H4 (cell line): ENCODE measurements around the gene UBE2Z. TPM values are rescaled to one million over a fixed set of nuclear protein-coding genes. Genes with fewer than 3 reads are reported as not detected.
"Not testable (repeated sequence)": the region's sequence is repeated elsewhere in the genome, so short reads cannot be mapped to it uniquely, and the experiment has no call there.

Source experiments
- DNase-seq: peaks from one replicate; pipeline ENCODE4 v3.0.0-alpha.2; 2015; ENCODE audit warnings: low spot score
- total RNA-seq: library from RNA; depleted of rRNA; stranded (reverse); fragments of >200 nt; shearing (Covaris generic); gene quantifications from 2 replicates; pipeline ENCODE4 v1.2.3, GENCODE V29; 2014; rRNA removed

Gene UBE2Z
- 48.2 and 60.8 TPM in 2 replicates for total RNA-seq

DNA sequence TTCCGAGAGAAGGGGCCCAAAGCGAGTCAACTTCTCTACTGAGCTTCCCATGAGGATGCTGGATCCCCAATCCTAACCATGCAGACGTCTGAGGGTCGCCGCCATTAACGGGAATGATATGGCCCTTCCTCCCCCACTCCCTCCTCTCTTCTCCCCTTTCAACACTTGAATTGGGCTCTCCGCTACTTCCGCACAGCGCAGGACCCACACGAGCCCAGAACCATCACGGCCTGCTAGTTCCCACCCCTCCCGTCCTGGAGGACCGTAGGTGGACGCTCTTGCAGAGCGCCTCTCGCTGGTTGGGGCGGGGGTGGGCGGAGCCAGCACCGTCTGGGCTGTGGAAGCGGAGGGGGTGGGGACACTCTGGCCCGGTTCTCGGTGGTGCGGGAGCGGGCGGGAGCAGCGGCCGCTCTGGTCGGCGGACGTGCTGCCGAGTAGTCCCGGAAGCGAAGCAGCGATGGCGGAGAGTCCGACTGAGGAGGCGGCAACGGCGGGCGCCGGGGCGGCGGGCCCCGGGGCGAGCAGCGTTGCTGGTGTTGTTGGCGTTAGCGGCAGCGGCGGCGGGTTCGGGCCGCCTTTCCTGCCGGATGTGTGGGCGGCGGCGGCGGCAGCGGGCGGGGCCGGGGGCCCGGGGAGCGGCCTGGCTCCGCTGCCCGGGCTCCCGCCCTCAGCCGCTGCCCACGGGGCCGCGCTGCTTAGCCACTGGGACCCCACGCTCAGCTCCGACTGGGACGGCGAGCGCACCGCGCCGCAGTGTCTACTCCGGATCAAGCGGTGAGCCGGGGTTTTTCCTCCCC, at the start of gene UBE2Z:
Gene UBE2Z (plus strand): TSS at position 361 of the 797 bp plus-strand sequence. CDS start 97 bp downstream, at position 458.
- peak; percentile 96 for DNase-seq

DNA sequence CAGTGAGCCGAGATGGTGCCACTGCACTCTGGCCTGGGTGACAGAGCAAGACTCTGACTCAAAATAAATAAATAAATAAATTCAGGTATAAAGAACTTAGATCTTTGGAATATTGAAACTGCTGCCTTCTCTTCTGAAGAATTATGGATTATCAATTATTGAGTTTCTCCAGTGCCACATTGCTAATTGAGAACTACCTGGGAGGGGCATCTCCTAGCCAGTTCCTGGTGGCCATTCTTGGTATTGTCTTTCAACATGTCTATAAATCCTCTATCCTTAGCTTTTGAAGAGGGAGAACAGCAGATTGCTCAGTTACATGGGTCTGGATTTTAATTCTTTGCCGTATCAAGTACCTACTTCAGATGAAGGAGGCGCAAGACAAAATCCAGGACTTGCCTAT, 48.2 kb upstream of the UBE2Z start:
- DNase-seq = no peak

DNA sequence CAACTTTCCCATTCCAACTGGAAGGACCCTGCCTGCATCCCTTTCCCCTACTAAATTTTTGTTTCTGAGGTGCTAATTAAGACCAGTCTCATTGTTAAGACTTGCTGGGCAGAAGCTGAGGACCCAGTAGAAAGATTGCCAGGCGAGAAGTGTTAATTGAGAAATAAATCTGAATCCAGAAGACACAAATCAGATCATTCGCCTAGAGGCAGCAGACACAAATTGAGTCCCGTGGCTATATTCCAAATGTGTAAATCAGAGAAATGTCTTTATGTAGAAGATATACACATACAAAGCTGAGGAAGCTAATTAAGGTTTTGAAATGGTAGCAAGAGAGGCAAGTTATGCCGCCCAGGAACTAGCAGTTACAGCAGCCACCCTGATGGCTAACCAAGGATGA, 47.8 kb upstream of the UBE2Z start:
- DNase-seq = no peak

DNA sequence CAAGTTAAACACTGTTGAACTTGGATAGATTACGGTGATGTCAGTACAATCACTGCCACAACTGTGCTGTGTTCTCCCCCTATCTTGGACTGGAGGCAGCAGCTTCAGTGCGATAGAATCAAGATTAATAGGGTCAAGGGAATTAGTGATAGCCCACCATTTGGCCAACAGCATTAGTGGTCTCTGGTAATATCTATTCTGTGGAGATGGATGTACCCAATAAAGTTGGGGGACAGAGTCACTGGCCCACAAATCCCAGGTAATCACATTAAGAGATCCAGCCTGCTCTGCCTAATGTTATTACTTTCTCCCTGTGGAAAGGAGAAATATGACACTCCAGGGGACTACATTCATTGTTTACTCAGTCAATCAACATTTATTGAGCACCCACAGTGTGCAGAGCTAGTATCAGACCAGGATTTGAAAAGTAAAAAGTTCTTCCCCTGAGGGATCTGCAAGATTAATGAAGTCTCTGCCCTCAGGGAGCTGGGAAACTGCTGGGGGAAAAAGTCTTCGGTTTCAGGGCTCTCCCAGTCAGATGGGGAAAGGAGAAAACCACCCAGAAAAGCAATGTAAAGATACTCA, 39.2 kb upstream of the UBE2Z start:
- no peak for DNase-seq

DNA sequence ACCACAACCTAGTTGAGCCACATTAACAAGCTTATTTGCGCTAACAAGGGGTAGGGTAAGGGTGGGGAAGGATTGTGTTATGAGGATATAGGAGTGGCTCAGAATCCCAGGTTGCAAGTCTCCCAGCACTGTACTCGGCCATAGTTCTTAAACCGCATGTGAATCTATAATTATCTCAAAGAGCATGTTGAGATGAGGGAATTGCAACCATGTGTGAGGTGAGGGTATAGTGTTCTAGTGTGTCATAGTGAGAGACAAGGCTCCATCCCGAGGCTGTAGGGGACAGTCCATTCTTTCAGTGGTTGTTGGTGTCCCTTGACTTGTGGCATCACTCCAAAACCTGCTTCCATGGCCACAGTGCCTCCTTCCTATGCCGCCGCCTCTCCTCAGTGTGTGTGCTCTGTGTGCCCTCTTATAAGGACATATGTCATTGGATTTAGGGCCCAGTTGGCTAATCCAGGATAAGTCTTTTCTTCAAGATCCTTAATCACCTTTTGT, 38.3 kb upstream of the UBE2Z start:
- no peak for DNase-seq

DNA sequence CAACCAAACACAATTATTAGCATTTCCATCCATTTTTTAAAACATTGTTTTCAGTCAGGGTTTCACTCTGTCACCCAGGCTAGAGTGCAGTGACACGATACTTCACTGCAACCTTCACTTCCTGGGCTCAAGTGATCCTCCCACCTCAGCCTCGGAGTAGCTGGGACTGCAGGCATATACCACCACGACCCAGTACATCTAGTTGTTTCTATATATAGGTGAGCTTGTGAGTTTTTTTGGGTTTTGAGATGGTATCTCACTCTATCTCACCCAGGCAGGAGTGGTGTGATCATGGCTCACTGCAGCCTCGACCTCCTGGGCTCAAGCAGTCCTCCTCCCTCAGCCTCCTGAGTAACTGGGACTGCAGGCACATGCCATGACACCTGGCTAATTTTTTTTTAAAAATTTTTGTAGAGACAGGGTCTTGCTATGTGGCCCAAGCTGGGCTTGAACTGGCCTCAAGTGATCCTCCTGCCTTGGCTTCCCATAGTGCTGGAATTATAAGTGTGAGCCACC, 37.1 kb upstream of the UBE2Z start:
- DNase-seq = no peak

DNA sequence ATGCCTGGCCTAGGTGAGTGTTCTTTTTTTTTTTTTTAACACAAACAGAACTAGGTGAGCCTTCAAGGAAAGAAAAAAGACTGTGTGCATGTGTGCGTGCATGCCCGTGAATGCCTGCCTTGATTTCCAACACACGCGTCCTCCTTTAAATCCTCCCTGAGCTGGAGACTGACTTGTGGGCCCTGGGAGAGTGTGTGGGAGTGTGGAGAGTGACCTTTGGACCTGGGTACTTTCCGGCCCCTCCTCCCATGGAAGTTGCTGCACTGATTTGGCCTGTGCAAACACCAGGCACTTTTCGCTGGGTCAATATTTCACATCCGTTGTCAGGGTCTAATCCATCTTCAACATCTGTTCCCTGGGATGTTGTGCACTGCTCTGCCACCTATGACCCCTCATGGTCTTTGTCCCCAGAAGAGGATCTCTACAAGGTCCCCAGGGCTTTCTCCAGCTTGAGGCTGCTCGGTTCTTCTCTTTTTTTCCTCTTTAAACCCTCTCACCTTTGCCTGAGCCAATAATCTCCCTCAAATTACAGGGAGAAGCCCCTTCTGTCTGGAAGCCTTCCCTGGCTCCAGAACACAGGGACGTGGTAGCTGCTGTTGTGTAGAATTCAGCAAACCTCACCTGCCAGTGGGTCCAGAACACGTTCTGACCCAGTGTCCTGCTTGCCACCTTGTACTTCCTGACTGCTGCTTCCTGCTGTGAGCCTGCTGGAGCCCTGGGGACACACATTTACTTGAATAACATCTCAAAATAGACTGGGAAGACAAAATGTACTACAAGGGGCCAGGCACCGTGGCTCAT, 36.5 kb upstream of the UBE2Z start:
- DNase-seq = no peak

DNA sequence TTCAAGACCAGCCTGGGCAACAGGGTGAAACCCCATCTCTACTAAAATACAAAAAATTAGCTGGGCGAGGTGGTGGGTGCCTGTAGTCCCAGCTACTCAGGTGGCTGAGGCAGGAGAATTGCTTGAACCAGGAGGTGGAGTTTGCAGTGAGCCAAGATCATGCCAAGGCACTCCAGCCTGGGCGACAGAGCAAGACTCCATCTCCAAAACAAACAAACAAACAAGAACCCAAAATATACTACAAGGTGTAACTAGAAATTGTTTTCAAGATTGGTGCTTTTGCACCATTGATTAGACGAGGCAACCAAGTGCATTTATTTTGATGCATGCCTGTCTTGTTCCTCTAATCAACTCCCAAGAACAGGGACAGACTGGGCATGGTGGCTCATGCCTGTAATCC, 35.8 kb upstream of the UBE2Z start:
- DNase-seq = not testable (repeated sequence)

DNA sequence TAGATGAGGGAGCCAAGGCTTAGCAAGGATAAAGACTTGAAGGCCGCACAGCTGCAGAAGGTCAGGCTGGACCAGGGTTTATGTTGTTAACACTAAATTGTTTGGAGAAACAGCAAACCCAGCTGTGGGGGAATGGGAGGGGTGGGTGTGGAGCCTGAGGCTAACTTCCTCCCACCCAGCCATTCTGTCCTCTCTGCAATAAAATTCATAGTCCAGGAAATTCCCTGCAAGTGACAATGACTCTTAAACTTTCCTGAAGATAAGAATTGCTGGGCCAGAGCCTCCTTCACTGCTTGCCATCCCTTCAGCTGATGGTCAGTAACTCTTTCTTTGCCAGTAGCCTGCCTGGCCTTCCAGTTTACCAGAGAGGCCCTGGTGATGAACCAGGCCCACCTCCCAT, 35.0 kb upstream of the UBE2Z start:
- DNase-seq = no peak

DNA sequence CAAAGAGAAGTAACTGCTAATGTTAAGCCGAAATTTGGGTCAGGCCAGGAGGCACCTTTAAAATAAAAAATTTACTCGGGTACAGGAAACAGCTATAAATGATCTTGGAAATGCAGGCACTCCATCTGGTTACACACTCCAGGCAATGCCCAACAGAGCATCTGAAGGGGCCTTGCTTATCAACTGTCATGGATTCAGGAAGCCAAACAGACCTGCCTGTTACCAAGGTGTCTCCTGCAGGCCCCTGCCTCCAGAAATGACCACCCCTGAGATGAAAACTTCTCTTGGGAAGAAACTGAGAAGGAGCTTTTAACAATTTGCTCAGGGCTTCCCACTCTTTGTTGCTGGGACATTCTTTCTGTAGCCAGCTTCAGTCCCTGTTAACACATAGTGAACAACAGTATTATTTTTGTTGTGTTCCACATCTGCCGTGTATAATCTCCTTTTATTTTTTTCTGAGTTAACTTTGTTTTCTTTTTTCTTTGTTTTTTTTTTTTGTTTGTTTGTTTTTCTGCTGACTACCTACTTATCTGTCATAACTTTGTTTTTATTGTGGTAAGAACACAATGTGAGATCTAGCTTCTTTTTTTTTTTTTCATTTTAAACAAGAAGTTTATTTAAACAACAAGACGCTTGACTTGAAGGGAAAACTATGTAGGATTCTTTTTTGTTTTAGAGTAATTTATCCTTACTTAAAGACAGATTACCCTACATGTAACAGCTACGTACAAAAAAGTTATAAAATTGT, 34.3 kb upstream of the UBE2Z start:
- DNase-seq = no peak

DNA sequence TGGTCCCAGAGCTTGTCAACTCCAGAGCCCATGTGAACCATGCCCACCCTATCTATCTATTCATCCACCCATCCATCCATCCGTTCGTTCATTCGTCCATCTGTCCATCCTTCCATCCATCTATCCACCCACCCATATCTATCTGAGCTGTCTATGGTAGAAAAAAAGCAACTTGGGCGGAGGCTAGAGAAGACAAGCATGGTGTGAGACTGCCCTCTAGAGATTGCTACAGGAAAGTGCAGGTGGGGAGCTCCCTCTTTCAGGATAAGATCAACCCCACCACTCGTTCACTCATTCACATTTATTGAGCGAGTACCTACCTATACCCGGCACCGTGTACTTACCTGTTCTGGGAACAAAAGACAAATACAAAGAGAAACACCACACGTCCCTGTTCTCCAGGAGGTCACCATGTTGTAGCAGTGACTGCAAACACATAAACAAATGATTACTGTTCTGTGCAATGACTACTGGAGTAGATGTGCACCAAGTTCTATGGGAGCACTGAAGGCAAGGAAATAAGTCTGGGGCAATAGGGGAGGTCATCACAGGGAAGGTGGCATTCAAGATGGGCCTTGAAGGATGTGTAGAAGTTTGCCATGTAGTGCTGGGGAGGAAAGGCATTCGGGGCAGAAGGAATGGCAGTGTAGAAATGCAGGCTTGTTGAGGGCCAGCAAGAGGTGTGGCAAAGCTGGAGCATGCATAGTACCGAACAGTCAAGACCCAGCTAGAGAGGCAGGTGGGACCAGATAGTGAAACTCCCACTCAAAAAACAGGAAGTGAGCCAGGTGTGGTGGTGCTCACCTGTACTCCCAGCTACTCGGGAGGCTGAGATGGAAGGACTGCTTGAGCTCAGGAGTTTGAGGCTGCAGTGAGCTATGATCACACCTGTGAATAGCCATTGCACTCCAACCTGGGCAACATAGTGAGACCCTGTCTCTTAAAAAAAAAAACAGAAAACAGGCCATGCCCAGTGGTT, 29.0 kb upstream of the UBE2Z start:
- peak; percentile 72 for DNase-seq

DNA sequence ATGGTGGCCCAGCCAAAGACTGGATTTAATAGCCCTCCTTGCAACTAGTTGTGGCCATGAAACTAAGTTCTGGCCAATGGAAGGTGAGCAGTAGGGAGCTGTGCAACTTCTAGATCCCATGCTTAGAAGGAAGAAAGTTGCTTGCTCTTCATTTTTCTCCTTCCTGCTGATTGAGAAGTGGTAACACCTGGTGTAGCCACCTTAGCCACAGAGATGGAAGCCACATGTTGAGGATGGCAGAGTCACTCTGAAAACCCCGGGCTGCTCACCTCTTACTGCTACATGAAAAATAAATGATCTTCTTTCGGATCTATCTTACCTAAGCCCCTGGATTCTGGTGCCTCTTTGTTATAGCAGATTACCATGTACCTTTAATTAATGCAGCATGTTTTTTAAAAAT, 25.9 kb upstream of the UBE2Z start:
- no peak for DNase-seq

DNA sequence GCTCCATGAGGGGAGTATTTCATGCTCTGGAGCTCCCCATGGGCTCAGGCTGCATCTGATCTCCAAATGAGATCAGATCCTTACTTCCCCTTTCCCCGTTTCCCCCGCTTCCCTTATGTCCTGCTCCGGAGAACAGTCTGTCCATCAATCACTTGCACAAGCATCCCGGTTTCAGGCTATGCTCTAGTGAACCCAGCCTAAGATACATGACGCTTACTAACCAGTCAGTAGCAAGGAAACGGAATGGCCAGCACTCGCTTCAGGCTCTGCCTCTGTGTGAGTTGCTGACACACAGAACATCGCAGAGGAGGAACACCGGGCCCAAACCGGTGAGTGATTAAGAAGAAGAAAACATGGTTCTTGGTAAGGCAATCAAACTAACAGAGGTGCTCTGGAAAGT, 25.0 kb upstream of the UBE2Z start:
- DNase-seq = no peak

DNA sequence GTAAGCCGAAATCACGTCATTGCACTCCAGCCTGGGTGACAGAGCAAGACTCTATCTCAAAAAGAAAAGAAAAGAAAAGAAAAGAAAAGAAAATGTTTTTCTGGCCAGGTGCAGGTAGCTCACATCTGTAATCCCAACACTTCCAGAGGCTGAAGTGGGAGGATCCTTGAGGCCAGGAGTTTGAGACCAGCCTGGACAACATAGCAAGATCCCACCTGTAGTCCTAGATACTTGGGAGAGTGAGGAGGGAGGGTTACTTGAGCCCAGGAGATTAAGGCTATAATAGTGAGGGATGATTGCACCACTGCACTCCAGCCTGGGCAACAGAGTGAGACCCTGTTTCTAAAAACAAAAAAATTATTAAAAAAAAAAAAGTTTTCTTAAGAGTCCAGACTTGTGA, 18.1 kb upstream of the UBE2Z start:
- DNase-seq = no peak

DNA sequence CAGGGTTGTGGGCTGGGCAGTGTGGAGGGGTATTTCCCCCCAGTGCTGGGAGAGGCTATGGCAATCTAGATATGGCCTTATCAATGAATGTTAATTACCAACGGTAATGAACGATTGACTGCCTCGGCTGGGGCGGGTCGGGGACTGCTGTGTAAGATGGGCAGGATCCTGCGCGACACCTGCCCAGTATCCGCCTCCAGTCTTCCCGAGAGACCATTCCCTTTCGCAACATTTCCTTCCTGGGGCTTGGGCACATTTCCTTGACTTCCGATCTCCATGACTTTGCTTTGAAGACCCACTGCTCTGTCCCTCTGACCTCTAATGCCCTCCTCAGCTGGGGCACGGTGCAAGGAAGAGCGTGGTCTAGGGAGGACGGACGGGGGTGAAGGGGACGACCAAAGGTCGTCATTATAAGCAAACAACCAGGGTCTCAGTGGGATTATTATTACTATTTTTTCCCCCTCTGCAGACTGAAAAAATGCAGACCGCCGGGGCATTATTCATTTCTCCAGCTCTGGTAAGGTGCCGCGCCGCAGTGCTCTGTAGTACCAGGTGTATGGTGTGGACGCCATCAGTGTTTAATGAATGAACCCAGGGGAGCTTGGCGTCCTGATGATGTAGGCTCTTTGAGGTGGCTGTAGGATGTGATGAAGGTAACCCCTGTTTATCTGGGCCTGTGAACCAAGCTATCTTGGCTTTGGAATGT, 15.1 kb upstream of the UBE2Z start:
- no peak for DNase-seq

DNA sequence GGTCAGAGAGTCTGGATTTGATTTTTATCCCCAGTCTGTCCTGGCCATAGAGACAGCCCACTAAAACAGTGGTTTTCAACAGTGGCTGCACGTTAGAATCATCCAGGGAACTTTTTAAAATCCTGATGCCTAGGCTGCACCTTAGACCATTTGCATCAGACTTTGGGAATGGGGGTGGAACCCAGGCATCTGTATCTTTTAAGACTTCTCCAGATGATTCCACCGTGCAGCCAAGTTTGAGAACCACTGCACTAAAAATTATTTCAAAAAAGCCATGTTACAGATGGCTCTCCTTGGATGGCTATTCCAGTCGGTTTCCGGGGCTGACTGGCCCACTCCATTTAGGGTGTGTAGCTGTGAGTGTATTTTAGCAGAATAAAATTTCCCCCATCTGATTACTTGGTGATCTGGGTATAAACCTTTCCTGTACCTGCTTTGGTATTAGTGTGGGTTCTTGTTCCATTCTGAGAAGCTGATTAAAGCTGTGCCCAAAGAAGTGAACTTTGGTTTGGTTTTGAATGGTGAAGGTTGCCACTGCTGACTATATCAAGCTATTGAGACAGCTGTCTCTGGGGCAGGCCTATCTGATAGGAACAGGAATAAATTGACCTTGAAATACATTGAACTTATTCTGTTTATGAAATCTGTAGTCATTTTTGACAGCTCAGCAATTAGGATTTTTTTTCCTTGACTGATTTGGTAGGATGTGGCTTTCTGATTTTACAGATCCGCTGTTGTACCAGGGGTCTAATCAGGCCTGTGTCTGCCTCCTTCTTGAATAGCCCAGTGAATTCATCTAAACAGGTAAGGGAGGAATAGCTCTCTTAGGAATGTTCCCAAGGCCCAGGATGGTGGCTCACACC, 14.3 kb upstream of the UBE2Z start:
- no peak for DNase-seq

DNA sequence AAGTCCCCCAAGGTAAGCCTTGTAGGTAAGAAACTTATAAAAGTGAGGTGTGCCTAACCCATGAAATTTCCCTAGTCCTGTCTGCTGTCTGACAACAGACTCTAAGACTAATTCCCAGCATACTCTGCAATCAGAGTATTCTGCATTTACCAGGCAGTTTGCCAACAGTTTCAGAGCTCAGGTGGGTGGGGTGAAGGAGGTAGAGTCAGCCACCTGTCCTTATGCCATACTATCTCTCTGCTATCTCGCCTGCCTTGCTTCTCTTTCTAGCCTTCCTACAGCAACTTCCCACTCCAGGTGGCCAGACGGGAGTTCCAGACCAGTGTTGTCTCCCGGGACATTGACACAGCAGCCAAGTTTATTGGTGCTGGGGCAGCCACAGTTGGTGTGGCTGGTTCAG, 13.3 kb upstream of the UBE2Z start:
- DNase-seq = no peak

DNA sequence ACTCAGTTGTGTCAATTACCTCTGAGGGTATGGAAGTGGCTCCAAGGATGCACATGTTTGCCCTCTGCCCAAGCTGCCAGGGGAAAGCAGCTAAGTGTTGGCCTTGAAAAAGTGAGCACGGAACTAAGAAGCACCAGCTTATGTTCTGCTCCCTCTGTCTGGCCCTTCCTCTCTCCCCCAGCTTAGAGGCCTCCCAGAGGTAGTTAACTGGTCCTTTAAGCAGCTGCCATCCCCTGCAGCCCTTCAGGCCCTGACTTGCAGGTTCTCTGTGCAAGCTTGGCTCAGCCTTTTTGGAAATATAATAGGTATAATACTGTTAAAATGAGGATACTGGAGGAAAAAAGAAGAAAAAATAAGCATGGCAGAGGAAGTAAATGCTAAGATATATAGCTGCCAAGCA, 7.0 kb upstream of the UBE2Z start:
- DNase-seq = no peak

DNA sequence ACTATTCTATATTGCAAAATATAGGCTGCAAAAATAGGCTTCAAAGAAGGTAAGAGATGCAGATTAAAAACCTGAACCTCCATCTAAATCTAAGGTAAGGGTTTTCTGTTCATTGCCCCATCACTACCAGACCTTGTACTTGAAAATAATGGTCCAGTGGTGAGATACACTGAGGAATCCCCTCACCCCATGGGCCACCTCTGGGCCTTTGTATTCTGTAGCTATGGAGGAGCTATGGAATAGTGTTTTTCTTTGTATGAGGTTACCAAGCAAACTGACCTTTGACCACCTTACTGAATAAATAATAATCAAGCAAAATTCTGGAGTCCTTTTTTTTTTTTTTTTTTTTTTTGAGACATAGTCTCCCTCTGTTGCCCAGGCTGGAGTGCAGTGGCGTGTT, 4.8 kb upstream of the UBE2Z start:
- DNase-seq = no peak
